Muscle layer of duodenum (tissue), 2 donors: ENCODE measurements around the gene U2AF1L4.
A peak's percentile ranks its signal among the peaks of the same experiment; 100 is the strongest.
"Not testable (repeated sequence)": the region's sequence is repeated elsewhere in the genome, so short reads cannot be mapped to it uniquely, and the experiment has no call there.

Experiments
- H3K27ac ChIP-seq: one replicate; pipeline ENCODE4 v1.7.0; 2013; ENCODE audit warnings: mild to moderate bottlenecking, low read length
- H3K27me3 ChIP-seq: one replicate; pipeline ENCODE4 v1.7.0; 2013; ENCODE audit warnings: low read depth, mild to moderate bottlenecking, control low read depth, low read length
- H3K36me3 ChIP-seq, 2 donors: one replicate each; pipeline ENCODE4 v1.7.0; 2013; ENCODE audit warnings: low read length in 2 of 2, control low read depth in 1 of 2, mild to moderate bottlenecking in 1 of 2; ENCODE audit not compliant: insufficient read depth in 2 of 2, control insufficient read depth in 1 of 2
- H3K4me1 ChIP-seq, 2 donors: one replicate each; pipeline ENCODE4 v1.7.0; 2013; ENCODE audit warnings: low read length in 2 of 2, mild to moderate bottlenecking in 2 of 2, control low read depth in 1 of 2, moderate library complexity in 1 of 2; ENCODE audit not compliant: insufficient read depth in 2 of 2, control insufficient read depth in 1 of 2
- H3K4me3 ChIP-seq, 2 donors: one replicate each; pipeline ENCODE4 v1.7.0; 2013; ENCODE audit warnings: low read length in 2 of 2, low read depth in 1 of 2, mild to moderate bottlenecking in 1 of 2
- H3K9me3 ChIP-seq, 2 donors: one replicate each; pipeline ENCODE4 v1.7.0; 2013; ENCODE audit warnings: low read length in 2 of 2, control low read depth in 1 of 2, mild to moderate bottlenecking in 1 of 2; ENCODE audit not compliant: control insufficient read depth in 1 of 2
- donor health status: healthy.

Gene U2AF1L4

GRCh38 chr19:35777961-35778360 lies 32.7 kb upstream of the U2AF1L4 start:
- Histone ChIP-seq H3K4me3 (no peak overlapping the region), H3K4me1 (peaks cover 4 to 13% of the 10 kb centered on the region in 2 donors), H3K36me3 (peaks cover 6 to 17% of the 10 kb centered on the region in 2 donors), H3K27me3 (no peaks in the 10 kb centered on the region), H3K27ac (no peak overlapping the region), H3K9me3 (no peaks in the 10 kb centered on the region)

- no peak overlapping the region for H3K4me3 ChIP-seq
- H3K9me3 ChIP-seq = no peaks in the 10 kb centered on the region
- H3K27ac ChIP-seq = no peak overlapping the region
Observed at GRCh38 chr19:35777086-35777841, 32.0 kb upstream of the U2AF1L4 start.

GRCh38 chr19:35776102-35776788 lies 31.0 kb upstream of the U2AF1L4 start:
- Histone ChIP-seq H3K9me3 (no peaks in the 10 kb centered on the region), H3K4me1 (peaks cover 4 to 13% of the 10 kb centered on the region in 2 donors), H3K27me3 (no peaks in the 10 kb centered on the region), H3K4me3 (peak overlapping the region; percentile 39 to 66), H3K27ac (no peak overlapping the region), H3K36me3 (no peaks in the 10 kb centered on the region)

More at GRCh38 chr19:35777086-35777841, 32.0 kb upstream of the U2AF1L4 start:
- Histone ChIP-seq H3K36me3 (peaks cover 0 to 10% of the 10 kb centered on the region in 2 donors), H3K4me1 (peaks cover 4 to 13% of the 10 kb centered on the region in 2 donors), H3K27me3 (no peaks in the 10 kb centered on the region)

- Histone ChIP-seq H3K4me1 (peaks cover 4 to 13% of the 10 kb centered on the region in 2 donors), H3K27me3 (no peaks in the 10 kb centered on the region), H3K27ac (no peak within 1 kb of the TSS), H3K9me3 (no peaks in the 10 kb centered on the region), H3K4me3 (peak within 1 kb of the TSS; percentile 66), H3K36me3 (no peaks in the 10 kb centered on the region)
Observed at GRCh38 chr19:35775298-35776101, 30.3 kb upstream of the U2AF1L4 start, which contains the start of gene ARHGAP33. Gene ARHGAP33, plus strand, starts transcription at chr19:35775564. Its CDS starts 95 bp downstream, at chr19:35775659.

- Histone ChIP-seq H3K4me1 (peaks cover 4 to 13% of the 10 kb centered on the region in 2 donors), H3K36me3 (no peaks in the 10 kb centered on the region), H3K27ac (no peak overlapping the region), H3K4me3 (peak overlapping the region; percentile 66), H3K9me3 (no peaks in the 10 kb centered on the region), H3K27me3 (no peaks in the 10 kb centered on the region)
Observed at GRCh38 chr19:35775046-35775297, 29.8 kb upstream of the U2AF1L4 start.

GRCh38 chr19:35774274-35775045 lies 29.2 kb upstream of the U2AF1L4 start:
- Histone ChIP-seq H3K9me3 (no peaks in the 10 kb centered on the region), H3K4me3 (peak overlapping the region; percentile 66), H3K36me3 (no peaks in the 10 kb centered on the region), H3K4me1 (peaks cover 4 to 13% of the 10 kb centered on the region in 2 donors), H3K27me3 (no peaks in the 10 kb centered on the region), H3K27ac (no peak overlapping the region)

- Histone ChIP-seq H3K9me3 (no peaks in the 10 kb centered on the region), H3K36me3 (no peaks in the 10 kb centered on the region), H3K4me3 (no peak overlapping the region), H3K4me1 (peaks cover 4 to 14% of the 10 kb centered on the region in 2 donors), H3K27me3 (no peaks in the 10 kb centered on the region), H3K27ac (no peak overlapping the region)
Observed at GRCh38 chr19:35773020-35773806, 28.0 kb upstream of the U2AF1L4 start.

GRCh38 chr19:35772362-35772761 lies 27.1 kb upstream of the U2AF1L4 start:
- not testable (repeated sequence) for H3K4me3 ChIP-seq

GRCh38 chr19:35768082-35768421 lies 22.8 kb upstream of the U2AF1L4 start:
- Histone ChIP-seq H3K27ac (no peak overlapping the region), H3K4me3 (no peak overlapping the region), H3K9me3 (no peaks in the 10 kb centered on the region), H3K36me3 (peaks cover 0 to 20% of the 10 kb centered on the region in 2 donors), H3K4me1 (peaks cover 0 to 7% of the 10 kb centered on the region in 2 donors), H3K27me3 (no peaks in the 10 kb centered on the region)

More at GRCh38 chr19:35772362-35772761, 27.1 kb upstream of the U2AF1L4 start:
- H3K4me1 ChIP-seq = peaks cover 4 to 20% of the 10 kb centered on the region in 2 donors
- H3K36me3 ChIP-seq, H3K27ac ChIP-seq, H3K9me3 ChIP-seq, H3K27me3 ChIP-seq: not testable (repeated sequence)

- peaks cover 0 to 7% of the 10 kb centered on the region in 2 donors for H3K4me1 ChIP-seq
- H3K4me3 ChIP-seq = no peak overlapping the region
- peaks cover 0 to 20% of the 10 kb centered on the region in 2 donors for H3K36me3 ChIP-seq
- H3K27me3 ChIP-seq = no peaks in the 10 kb centered on the region
- H3K27ac ChIP-seq = no peak overlapping the region
- no peaks in the 10 kb centered on the region for H3K9me3 ChIP-seq
Observed at GRCh38 chr19:35767288-35768081, 22.3 kb upstream of the U2AF1L4 start.
